ENCODE data around the gene NOC4L.
"Not testable (repeated sequence)": the region's sequence is repeated elsewhere in the genome, so short reads cannot be mapped to it uniquely, and the experiment has no call there.

NOC4L gene

DNA sequence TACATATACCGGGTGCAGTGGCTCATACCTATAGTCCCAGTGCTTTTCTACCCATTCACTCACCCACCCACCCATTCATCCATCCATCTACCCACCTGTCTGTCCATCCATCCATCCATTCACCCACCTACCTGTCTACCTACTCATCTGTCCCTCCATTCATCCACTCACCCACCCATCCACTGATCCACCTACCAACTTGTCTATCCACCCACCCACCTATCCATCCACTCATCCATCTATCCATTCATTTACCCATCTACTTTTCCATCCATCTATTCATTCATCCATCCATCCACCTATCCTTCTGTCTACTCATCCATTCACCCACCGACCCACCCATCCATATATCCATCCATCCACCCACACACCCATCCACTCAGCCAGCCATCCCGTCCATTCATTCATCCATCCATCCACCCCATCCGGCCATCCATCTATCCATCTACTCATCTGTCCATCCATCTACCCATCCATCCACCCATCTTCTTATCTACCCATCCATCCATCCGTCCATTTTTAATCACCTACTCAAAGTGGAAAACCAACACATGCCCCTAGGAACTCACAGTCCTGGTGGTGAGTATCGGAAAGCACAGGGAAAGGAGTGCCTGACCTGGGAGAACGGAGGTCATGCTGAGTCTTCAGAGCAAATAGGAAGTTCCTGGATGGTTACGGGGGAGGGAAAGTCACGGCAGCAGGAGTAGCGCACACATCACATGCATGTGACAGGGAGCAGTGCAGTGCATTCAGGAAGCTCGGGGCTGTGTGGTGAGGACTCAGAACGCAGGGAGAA is 20.1 kb upstream of the NOC4L start:
- DNase-seq (ENCODE audit: low read depth in 2 of 3, low spot score in 1 of 3): no peak

DNA sequence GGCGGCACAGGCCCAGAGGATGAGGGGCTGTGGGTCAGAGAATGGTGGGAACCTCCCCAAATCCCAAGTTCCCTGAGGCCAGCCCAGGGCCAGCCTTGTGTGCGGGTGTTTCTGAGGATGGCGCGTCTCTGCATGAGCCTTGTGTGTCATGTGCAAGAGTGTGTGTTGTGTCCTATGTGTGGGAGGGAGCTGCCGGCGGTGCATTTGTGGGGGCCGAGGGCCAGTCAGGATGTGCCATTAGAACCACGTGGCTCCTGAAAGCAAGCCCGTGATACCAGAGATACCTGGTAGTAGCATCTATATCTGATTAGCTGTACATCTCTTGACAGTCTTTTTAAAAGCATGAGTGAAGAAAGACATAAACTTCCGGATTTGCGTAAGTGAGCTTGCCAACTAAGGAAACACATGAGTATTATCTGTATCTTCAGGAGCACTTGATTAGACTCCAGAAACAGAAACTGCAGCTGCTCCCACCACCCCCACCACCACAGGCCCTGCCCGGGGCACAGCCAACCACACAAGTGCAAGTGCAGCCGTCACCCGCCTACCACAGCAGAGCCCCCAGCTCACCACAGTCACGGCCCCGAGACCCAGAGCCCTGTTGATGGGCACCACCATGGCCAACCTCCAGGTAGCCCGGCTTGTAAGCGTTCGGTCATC is 19.4 kb upstream of the NOC4L start:
- no peak for DNase-seq (ENCODE audit: low read depth in 2 of 3, low spot score in 1 of 3)

- no peak for DNase-seq (ENCODE audit: low read depth in 2 of 3, low spot score in 1 of 3)
These were observed 18.5 kb upstream of the NOC4L start for GRCh38 chr12:132125736-132126135.

DNA sequence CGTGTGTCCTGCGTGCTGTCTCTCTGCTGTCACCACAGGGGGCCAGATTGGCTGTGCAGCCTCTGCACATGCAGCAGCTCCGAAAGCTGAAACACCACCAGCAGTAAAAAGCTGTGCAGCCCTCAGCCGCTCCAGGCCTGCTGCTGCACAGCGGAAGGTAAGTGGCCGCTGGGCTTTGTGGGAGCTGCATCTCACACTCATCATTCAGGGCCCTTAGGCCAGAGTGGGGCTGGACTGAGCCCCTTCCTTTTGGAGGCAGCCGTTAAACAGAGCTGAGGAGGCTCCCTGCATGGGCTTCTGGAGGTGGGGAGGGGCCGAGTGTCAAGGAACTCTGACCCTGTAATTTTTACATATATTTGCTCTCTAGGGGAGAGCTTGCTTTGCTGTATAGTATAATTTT is 17.2 kb upstream of the NOC4L start:
- DNase-seq (ENCODE audit: low read depth in 2 of 3, low spot score in 1 of 3): no peak

GRCh38 chr12:132129007-132129406 is 15.2 kb upstream of the NOC4L start:
- no peak for DNase-seq (ENCODE audit: low read depth in 2 of 3, low spot score in 1 of 3)

DNA sequence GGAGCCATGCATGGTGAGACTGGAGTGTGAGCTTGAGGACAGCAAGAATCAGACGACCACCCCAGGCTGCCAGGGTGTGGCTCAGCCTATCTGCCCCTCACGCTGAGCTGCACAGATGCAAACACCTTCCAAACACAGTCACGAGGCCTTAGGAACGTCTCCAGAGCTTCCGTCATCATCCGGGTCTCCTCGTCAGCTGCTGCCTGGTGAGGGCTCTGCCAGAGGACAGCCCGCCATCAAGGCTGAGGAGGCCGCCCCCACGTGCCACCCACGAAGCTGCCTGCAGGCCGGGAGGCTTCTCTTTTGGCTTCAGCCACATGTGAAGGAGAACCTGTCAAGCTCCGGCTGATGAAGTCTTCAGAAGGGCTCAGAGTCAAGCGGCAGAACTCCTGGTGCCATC is 13.6 kb upstream of the NOC4L start:
- no peak for DNase-seq (ENCODE audit: low read depth in 2 of 3, low spot score in 1 of 3)

- no peak for DNase-seq (ENCODE audit: low read depth in 2 of 3, low spot score in 1 of 3)
These were observed 13.0 kb upstream of the NOC4L start for GRCh38 chr12:132131229-132131628.

- DNase-seq (ENCODE audit: low read depth in 2 of 3, low spot score in 1 of 3): no peak
These were observed 12.3 kb upstream of the NOC4L start for GRCh38 chr12:132131952-132132351.

GRCh38 chr12:132132609-132133430 is 11.4 kb upstream of the NOC4L start:
- no peak for DNase-seq (ENCODE audit: low read depth in 2 of 3, low spot score in 1 of 3)

- DNase-seq (ENCODE audit: low read depth in 2 of 3, low spot score in 1 of 3): no peak
These were observed 10.2 kb upstream of the NOC4L start for GRCh38 chr12:132133952-132134652.

DNA sequence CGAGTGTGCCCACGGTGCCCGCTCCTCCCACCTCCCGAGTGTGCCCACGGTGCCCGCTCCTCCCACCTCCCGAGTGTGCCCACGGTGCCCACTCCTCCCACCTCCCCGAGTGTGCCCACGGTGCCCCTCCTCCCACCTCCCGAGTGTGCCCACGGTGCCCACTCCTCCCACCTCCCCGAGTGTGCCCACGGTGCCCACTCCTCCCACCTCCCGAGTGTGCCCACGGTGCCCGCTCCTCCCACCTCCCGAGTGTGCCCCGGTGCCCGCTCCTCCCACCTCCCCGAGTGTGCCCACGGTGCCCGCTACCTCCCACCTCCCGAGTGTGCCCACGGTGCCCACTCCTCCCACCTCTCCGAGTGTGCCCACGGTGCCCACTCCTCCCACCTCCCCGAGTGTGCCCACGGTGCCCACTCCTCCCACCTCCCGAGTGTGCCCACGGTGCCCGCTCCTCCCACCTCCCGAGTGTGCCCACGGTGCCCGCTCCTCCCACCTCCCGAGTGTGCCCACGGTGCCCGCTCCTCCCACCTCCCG is 9.5 kb upstream of the NOC4L start:
- DNase-seq (ENCODE audit: low read depth in 2 of 3, low spot score in 1 of 3): not testable (repeated sequence)

GRCh38 chr12:132136226-132136625 is 8.0 kb upstream of the NOC4L start:
- DNase-seq (ENCODE audit: low read depth in 2 of 3, low spot score in 1 of 3): not testable (repeated sequence)

DNA sequence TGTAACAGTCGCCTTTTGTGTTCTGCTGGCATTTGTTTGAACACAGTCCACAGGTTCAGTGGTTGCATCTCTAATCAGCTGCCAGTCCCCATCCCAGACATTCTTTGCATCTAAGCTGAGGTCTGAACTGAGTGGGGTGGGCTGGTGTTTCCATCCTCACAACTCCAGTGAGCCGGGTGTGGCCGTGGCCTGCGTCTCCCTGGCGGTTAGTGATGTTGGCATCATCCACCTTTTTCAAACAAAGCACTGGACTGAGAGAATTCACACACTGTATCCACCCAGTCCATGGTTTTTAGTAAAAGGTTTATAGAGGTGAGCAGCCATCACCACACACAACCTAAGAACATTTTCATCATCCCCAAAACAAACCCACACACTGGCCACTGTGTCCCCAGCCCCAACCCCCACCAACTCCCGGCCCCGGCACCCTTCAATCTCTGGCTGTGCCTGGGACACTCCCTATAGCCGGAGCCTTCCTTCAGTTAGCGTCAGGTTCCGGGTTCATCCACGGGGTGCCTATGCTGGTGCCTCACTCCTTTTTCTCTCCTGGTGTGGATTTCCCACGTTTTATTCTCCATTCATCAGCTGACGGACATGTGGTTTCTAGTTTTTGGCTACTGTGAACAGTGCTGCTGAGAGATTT is 6.7 kb upstream of the NOC4L start:
- no peak for DNase-seq (ENCODE audit: low read depth in 2 of 3, low spot score in 1 of 3)

DNA sequence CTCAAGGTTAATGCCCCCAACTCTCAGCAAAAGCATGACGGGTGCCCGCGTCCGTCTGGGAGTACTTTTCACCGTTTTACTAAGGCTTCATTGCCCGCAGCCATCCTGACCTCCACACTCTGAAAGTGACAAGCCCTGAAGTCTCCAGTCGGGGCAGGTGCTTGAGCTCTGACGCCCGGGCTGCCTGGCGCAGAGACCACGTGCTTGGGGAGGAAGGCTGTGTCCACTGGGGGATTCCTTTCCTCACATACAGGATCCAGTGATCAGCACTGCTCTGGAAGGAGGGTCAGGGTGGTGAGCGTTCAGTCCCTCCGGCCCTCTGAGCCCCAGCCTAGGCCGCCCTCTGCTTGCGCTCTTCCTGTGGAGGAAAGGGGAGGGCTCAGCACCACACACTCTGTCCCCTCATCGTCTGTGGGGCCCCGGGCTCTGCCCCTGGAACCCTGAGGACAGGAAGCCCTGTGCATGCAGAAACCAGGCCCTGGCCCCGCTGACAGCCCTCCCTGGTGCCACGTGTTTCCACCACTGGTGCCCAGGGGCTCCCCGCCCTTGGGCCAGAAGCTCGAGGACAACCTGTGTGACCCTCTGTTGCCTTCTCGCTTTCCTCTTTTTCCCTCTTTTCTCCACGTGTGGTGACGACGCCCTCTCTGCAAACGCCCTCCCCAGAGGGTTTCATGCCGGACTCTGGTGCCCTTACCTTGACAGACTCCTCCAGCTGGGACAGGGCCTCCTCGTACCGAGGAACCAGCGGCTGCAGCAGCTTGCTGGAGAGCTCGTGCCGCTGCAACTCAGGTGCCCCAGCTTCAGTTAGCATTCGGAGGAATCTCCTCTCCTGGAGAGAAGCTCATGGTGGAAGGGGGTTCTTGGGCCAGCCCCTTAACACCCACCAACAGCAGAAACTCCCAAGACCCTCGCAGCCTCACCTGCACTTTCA is 5.1 kb upstream of the NOC4L start:
- no peak for DNase-seq (ENCODE audit: low read depth in 2 of 3, low spot score in 1 of 3)

DNA sequence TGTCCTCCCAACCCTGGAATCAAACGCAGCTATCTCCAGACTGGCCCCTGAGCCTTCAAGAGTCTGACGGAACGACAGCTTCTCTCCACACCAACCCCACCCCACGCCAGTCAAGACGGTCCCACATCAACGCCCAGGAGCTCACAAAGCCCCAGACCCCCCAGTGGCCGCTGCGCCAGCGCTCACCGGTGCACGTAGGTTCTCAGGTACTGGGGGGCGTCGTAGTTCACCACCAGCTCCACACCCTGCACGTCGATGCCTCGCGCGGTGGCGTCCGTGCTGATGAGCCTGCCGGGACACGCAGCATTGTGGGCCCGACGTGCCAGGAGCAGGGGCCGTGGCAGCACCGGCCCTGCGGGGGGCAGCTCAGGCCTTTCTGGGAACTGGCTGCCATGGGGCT is 4.3 kb upstream of the NOC4L start:
- no peak for DNase-seq (ENCODE audit: low read depth in 2 of 3, low spot score in 1 of 3)

DNA sequence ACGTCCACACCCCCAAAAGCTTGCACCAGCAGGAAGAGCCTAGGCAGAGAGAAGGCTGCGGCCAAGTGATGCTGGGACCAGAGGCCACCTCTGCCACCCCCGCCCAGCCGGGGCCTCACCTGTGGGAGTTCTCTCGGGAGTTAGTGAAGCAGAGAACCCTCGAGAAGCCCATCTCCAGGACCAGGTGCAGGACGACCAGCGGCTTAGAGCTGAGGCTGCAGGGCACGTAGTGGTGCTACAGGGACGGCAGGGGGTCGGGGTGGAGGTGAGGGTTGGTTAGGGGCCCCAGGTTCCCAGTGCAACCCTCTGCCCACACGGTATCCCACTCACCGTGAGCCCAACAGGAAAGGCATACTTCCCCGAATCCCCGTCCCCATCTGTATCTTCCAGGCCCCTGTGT is 3.8 kb upstream of the NOC4L start:
- no peak for DNase-seq (ENCODE audit: low read depth in 2 of 3, low spot score in 1 of 3)

GRCh38 chr12:132140918-132141841 is 3.1 kb upstream of the NOC4L start:
- no peak for DNase-seq (ENCODE audit: low read depth in 2 of 3, low spot score in 1 of 3)

DNA sequence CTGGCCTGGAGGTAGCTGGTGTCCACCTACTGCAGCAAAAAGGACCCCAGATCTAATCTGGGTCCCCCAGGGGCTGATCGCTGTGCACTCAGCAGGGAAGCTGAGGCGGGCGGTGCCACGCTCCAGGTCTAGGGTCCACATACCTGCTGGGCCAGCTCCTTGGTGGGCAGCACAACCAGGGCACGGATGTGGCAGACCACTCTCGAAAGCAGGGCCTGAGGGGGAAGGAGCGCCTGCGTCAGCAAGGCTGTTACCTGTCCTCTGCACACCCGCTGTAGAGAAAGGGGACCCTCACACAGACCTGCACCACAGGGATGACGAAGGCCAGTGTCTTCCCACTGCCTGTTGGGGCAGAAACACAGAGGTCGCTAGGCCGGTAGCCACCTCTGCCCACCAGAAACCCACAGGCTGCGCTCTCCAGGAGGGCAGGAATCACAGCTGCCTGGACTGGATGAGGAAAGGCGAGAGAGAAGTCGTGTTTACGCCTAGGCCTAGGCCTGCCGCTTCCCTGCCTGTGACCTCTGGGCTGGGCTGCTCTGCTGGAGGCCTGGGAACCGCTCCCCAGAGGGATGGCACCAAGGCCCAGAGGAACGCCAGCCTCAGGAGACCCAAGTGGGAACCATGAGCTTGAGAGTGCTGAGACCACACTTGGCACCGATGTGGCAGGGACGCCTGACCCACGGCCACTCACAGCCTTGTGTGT is 2.1 kb upstream of the NOC4L start:
- DNase-seq (ENCODE audit: low read depth in 2 of 3, low spot score in 1 of 3): no peak
